Endothelial cell of umbilical vein (primary cell): ENCODE measurements around the gene TMCC2. TPM values are rescaled to one million over a fixed set of nuclear protein-coding genes. Genes with fewer than 3 reads are reported as not detected.

Experiments
- BruUV-seq: library from RNA; stranded (reverse); fragments of 400-500 nt; replicated peaks from 2 replicates; lab custom pipeline; 2021; lab: Mats Ljungman, UMichigan
- CTCF ChIA-PET: fragments of 300-600, 350-600 bp; sonication (Branson Sonifier 250); formaldehyde crosslinking; loops from one replicate; lab custom pipeline; 2021; ENCODE audit warnings: antibody characterized with exemption, inconsistent platforms; lab: Charles Lee
- POLR2A ChIA-PET: fragments of 300-600, 350-600 bp; sonication (Branson Sonifier 250); formaldehyde crosslinking; loops from one replicate; lab custom pipeline; 2021; ENCODE audit warnings: antibody characterized with exemption, inconsistent platforms; lab: Charles Lee
- DNase-seq: peaks from one replicate; pipeline ENCODE4 v3.0.0-alpha.2; 2011; ENCODE audit warnings: low read depth, low spot score
- FAIRE-seq: peaks from 2 replicates; lab custom pipeline; 2011; peaks lifted over from hg19 to GRCh38; lab: Jason Lieb, UNC
- H2AFZ ChIP-seq: 2 replicates; pipeline ENCODE4 v1.6.0; 2012; ENCODE audit warnings: low read depth, low read length, control low read depth, inconsistent platforms
- H3K27ac ChIP-seq: 2 replicates; pipeline ENCODE4 v1.5.1; 2011; ENCODE audit warnings: low read depth, mild to moderate bottlenecking, control low read depth, low read length, moderate library complexity; ENCODE audit not compliant: insufficient read depth
- H3K27me3 ChIP-seq, 2 experiments: 2 replicates each; pipeline versions ENCODE4 v1.6.0 to v1.6.1; 2011; ENCODE audit warnings: low read length in 2 of 2, mixed read lengths in 1 of 2; ENCODE audit not compliant: control insufficient read depth in 2 of 2, insufficient read depth in 2 of 2
- H3K36me3 ChIP-seq, 2 experiments: 2 replicates in 1 of 2; 3 replicates in 1 of 2; pipeline ENCODE4 v1.5.1; 2011; ENCODE audit warnings: low read length in 2 of 2, mild to moderate bottlenecking in 1 of 2, moderate library complexity in 1 of 2; ENCODE audit not compliant: control insufficient read depth in 2 of 2, insufficient read depth in 2 of 2; ENCODE audit errors: extremely low read depth in 1 of 2
- H3K4me1 ChIP-seq: 3 replicates; pipeline ENCODE4 v1.5.1; 2011; ENCODE audit warnings: mild to moderate bottlenecking, low read length; ENCODE audit not compliant: control insufficient read depth, insufficient read depth; ENCODE audit errors: extremely low read depth
- H3K4me2 ChIP-seq: 2 replicates; pipeline ENCODE4 v1.6.1; 2011; ENCODE audit warnings: low read length, control low read depth, mixed read lengths; ENCODE audit not compliant: insufficient read depth
- H3K4me3 ChIP-seq, 3 experiments: fragments of 200-600 bp in 1 of 3; sonication (generic), shearing (Covaris generic) in 1 of 3; replicated peaks in 1 of 3; 2 replicates each; pipeline ENCODE4 v1.5.1; 2011 to 2016; ENCODE audit warnings: control low read depth in 3 of 3, low read length in 3 of 3, mild to moderate bottlenecking in 2 of 3, inconsistent platforms in 1 of 3, low read depth in 1 of 3, moderate library complexity in 1 of 3; ENCODE audit not compliant: insufficient read depth in 1 of 3
- H3K79me2 ChIP-seq: 2 replicates; pipeline ENCODE4 v1.6.0; 2012; ENCODE audit warnings: low read length, inconsistent platforms; ENCODE audit not compliant: control insufficient read depth, insufficient read depth
- H3K9ac ChIP-seq: replicated peaks from 2 replicates; pipeline ENCODE3; 2011; ENCODE audit warnings: low read length, control low read depth; ENCODE audit not compliant: insufficient read depth; ENCODE audit errors: extremely low read depth
- H3K9me1 ChIP-seq: replicated peaks from 3 replicates; pipeline ENCODE4 v1.6.0; 2011; ENCODE audit warnings: mild to moderate bottlenecking, low read length; ENCODE audit not compliant: control insufficient read depth, insufficient read depth; ENCODE audit errors: extremely low read depth
- H3K9me3 ChIP-seq: replicated peaks from 2 replicates; pipeline ENCODE4 v1.5.1; 2012; ENCODE audit warnings: low read length, inconsistent platforms; ENCODE audit not compliant: control insufficient read depth, insufficient read depth
- H4K20me1 ChIP-seq: replicated peaks from 2 replicates; pipeline ENCODE3; 2011; ENCODE audit warnings: mild to moderate bottlenecking, low read length; ENCODE audit not compliant: control insufficient read depth, insufficient read depth; ENCODE audit errors: extremely low read depth
- EZH2 ChIP-seq: IDR thresholded peaks from 2 replicates; pipeline ENCODE4 v1.6.1; 2012; ENCODE audit warnings: borderline replicate concordance, low read depth, mild to moderate bottlenecking, moderate library complexity, low read length, inconsistent platforms; ENCODE audit not compliant: severe bottlenecking
- FOS ChIP-seq: IDR thresholded peaks from 2 replicates; pipeline ENCODE4 v1.6.1; 2011; ENCODE audit warnings: mild to moderate bottlenecking, low read length, moderate library complexity, borderline replicate concordance; ENCODE audit not compliant: insufficient read depth
- GATA2 ChIP-seq: IDR thresholded peaks from 2 replicates; pipeline ENCODE4 v1.7.0; 2011; ENCODE audit warnings: low read depth, mild to moderate bottlenecking, moderate library complexity, mixed read lengths, low read length; ENCODE audit not compliant: insufficient read length, insufficient read depth
- JUN ChIP-seq: IDR thresholded peaks from 2 replicates; pipeline ENCODE4 v1.6.1; 2011; ENCODE audit warnings: borderline replicate concordance, low read depth; ENCODE audit not compliant: insufficient read length, insufficient read depth
- MAX ChIP-seq: IDR thresholded peaks from 2 replicates; pipeline ENCODE4 v1.6.1; 2011; ENCODE audit not compliant: insufficient read depth, insufficient read length
- MYC ChIP-seq: IDR thresholded peaks from one replicate; pipeline ENCODE4 v1.6.1; 2011; ENCODE audit warnings: mild to moderate bottlenecking, low read depth, low read length
- POLR2AphosphoS5 ChIP-seq: IDR thresholded peaks from 2 replicates; pipeline ENCODE4 v1.6.1; 2012; ENCODE audit warnings: low read depth, mild to moderate bottlenecking, control low read depth, low read length, moderate library complexity; ENCODE audit not compliant: insufficient read depth
- dilution Hi-C: fragments of 300-500 bp; cut with MboI; formaldehyde crosslinking; loops from one replicate; pipeline ENCODE4 v1.15.0; 2019; ENCODE audit warnings: low sequenced_read_pairs; ENCODE audit not compliant: extremely low pct_ligation_motif_present
- intact Hi-C: fragments of 100-400 bp; cut with micrococcal nuclease; formaldehyde crosslinking; loops from one replicate; pipeline ENCODE4 v1.10.0; 2022
- polyA plus RNA-seq, 4 experiments: library from polyadenylated mRNA; depleted of rRNA in 3 of 4; stranded (reverse) in 3 of 4; unstranded in 1 of 4; fragments of >200 nt; gene quantifications; 2 replicates each; pipeline versions ENCODE4 v1.2.1 to v1.2.3, GENCODE V29; 2011 to 2012; ENCODE audit warnings: missing spikeins in 1 of 4
- total RNA-seq: library from RNA; stranded (reverse); gene quantifications from 2 replicates; pipeline ENCODE4 v1.2.3, GENCODE V29; 2021

TMCC2 gene
- total and polyA plus RNA-seq, 2 donors (not counting 3 experiments of a cell fraction or from before 2014, with no cell fraction given) = 2.0 to 2.1 TPM

GRCh38 chr1:205240569-205240968 is 12.8 kb downstream of the TMCC2 start:
- dilution Hi-C loops (no loop called here), intact Hi-C loops (no loop called here)
- POLR2A ChIA-PET = no interaction called here
- Histone ChIP-seq H3K79me2 (no peaks in the 10 kb centered on the region), H3K27ac (no peak overlapping the region), H3K9ac (no peak overlapping the region), H3K9me3 (no peaks in the 10 kb centered on the region), H3K36me3 (no peaks in the 10 kb centered on the region), H3K4me2 (no peak overlapping the region), H3K4me1 (no peaks in the 10 kb centered on the region), H4K20me1 (no peaks in the 10 kb centered on the region), H3K4me3 (no peak overlapping the region), H3K27me3 (peaks cover 0 to 2% of the 10 kb centered on the region in 2 experiments), H2AFZ (no peak overlapping the region), H3K9me1 (no peaks in the 10 kb centered on the region)
- no peak for TF ChIP-seq MAX
- TF ChIP-seq GATA2 = no peak
- no peak for TF ChIP-seq MYC
- no peak for TF ChIP-seq POLR2AphosphoS5
- CTCF ChIA-PET = interaction anchor here (1.2 to 1.9 kb wide), 2 partner anchors 16 to 33 kb away, joined by 4 to 6 read pairs; no protein-coding TSS in a partner anchor
- FAIRE-seq (no peak), DNase-seq (no peak)
- BruUV-seq = no TSS peak

DNA sequence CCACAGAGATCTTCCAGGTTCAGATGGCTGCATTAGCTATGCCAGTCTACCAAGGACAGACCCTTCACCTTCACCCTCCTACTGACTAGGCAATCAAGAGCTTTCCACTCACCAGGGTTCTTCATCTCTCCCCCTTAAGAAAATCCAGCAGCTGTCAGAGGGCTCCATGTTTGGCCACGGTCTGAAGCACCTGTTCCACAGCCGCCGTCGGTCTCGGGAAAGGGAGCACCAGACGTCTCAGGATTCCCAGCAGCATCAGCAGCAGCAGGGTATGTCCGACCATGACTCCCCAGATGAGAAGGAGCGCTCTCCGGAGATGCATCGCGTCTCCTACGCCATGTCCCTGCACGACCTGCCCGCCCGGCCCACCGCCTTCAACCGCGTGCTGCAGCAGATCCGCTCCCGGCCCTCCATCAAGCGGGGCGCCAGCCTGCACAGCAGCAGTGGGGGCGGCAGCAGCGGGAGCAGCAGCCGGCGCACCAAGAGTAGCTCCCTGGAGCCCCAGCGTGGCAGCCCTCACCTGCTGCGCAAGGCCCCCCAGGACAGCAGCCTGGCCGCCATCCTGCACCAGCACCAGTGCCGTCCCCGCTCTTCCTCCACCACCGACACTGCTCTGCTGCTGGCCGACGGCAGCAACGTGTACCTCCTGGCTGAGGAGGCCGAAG is 13.8 kb downstream of the TMCC2 start:
- DNase-seq (no peak), FAIRE-seq (no peak)
- Histone ChIP-seq H3K9me3 (no peaks in the 10 kb centered on the region), H3K4me1 (no peaks in the 10 kb centered on the region), H3K4me2 (no peak overlapping the region), H3K27ac (no peak overlapping the region), H3K9me1 (no peaks in the 10 kb centered on the region), H3K9ac (no peak overlapping the region), H4K20me1 (no peaks in the 10 kb centered on the region), H2AFZ (no peak overlapping the region), H3K79me2 (no peaks in the 10 kb centered on the region), H3K27me3 (peaks cover 0 to 2% of the 10 kb centered on the region in 2 experiments), H3K4me3 (no peak overlapping the region), H3K36me3 (no peaks in the 10 kb centered on the region)
- POLR2A ChIA-PET = no interaction called here
- CTCF ChIA-PET = interaction anchor here (1.9 kb wide), 1 partner anchor 15 kb away, joined by 6 read pairs; no protein-coding TSS in a partner anchor
- dilution Hi-C loops (no loop called here), intact Hi-C loops (no loop called here)
- BruUV-seq = no TSS peak
- TF ChIP-seq MAX = no peak
- no peak for TF ChIP-seq FOS
- no peak for TF ChIP-seq POLR2AphosphoS5
- TF ChIP-seq GATA2 = no peak
- TF ChIP-seq JUN = no peak
- no peak for TF ChIP-seq MYC
- no peak for TF ChIP-seq EZH2
